COR-L47 (cell line): ENCODE data around the gene FLACC1.
"Not testable (repeated sequence)": the region's sequence is repeated elsewhere in the genome, so short reads cannot be mapped to it uniquely, and the experiment has no call there.

Experiments used
- DNase-seq: peaks from one replicate; lab custom pipeline; 2025; lab: John Stamatoyannopoulos, UW

Gene FLACC1

DNA sequence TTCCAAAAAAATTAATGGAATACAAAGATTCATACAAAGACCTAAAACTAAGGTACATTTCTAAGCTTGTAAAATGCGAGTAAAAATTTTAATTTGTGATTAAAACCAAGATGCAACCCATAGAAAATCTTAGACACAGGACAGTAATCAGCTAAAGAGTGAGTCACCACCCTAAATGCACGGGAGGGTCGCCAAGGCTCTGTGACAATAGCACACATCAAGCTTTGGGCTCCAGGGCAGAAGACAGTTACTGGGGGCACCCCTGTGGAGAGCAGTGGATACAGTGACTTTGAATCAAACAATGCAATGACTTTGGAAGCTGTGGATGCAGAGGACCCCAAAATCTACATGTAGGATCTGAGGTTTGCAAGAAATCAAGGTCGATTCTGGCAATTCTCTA lies 7.5 kb downstream of the FLACC1 start:
- DNase-seq = no peak

DNA sequence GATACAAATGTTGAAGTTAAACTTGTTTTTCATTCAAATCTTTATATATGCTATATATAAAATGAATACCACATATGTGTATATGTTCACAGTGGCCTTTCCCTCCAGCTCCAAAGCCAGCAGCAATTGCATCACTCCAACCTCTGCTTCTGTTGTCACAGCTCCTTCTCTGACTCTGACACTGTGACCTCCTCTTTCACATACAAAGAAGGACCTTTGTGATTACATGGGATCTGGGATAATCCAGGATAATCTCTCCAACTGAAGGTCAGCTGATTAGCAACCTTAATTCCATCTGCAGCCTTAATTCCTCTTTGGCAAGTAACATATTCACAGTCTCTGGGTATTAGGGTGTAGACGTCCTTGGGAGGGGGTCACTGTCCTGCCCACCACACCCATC lies 8.4 kb downstream of the FLACC1 start:
- DNase-seq = no peak

DNA sequence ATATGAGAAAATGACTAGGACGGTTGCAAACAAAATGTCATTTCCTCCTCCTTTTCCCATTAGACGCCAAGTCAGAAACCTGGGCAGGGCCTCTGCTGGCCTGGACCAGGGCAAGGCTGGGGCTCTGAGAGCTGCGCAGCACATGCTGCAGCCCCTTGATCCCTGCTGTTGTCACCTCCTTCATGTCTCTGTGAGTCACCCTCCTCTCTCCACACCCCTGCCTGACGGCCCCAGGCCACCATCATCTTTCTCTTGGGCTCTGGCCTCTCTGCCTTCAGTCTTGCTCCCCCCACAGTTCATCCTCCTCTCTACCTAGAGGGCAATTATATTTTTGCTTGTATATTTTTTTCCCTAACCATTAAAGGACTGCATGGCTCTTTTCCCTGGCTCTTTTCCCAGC lies 10.0 kb downstream of the FLACC1 start:
- DNase-seq = no peak

GRCh38 chr2:201345625-201346213 lies 11.4 kb downstream of the FLACC1 start:
- DNase-seq = no peak

DNA sequence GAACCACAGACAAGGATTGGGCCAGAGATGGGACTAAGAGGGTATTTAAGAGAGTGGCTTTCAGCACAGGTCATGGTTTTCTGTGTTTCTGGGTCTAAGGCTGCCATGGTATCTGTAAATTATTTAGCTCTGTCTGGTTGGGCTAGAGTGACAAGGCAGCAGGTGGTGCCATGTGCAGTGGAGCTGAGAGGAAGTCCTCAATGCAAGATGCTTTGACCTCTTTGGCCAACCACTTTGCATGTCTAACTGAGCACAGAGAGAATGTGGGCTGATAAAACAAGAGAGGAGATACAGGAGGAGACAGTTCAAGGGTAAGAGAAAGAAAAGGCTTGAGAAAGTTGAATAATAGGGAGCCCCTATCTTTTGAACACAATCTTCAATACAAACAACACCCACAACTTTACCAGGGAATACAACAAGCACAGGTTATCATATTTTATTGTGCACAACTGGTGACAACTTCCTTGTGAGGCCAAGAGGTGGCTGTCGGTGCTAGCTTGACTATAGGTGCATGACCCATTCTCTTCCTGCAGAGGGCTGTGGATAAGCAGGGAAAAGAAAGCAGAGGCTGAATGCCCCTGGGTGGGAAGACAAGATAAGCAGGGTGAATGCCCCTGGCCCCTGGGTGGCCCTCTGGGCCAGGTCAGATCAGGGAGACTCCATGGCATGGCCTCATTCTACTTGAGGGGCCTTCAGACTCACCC lies 12.3 kb downstream of the FLACC1 start:
- DNase-seq = no peak

GRCh38 chr2:201343559-201343958 lies 13.6 kb downstream of the FLACC1 start:
- DNase-seq = no peak

DNA sequence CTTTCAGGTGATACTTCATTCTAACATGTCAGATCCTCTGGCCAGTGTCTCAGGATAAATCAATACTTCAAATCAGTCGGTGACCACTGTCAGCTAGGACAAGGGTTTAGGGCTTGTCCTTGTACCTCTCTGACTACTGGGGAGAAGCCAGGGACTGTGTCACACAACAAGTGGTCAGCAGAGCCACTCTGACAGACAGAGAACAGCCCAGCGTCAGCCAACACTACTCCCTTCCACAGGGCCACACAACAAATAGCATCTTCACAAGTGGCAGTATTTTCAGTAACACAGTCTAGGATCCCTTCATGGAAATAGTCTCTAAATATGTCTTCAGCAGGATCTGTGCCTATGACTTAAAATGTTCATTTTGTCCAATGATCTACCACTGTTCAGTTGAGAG lies 14.2 kb downstream of the FLACC1 start:
- no peak for DNase-seq

DNA sequence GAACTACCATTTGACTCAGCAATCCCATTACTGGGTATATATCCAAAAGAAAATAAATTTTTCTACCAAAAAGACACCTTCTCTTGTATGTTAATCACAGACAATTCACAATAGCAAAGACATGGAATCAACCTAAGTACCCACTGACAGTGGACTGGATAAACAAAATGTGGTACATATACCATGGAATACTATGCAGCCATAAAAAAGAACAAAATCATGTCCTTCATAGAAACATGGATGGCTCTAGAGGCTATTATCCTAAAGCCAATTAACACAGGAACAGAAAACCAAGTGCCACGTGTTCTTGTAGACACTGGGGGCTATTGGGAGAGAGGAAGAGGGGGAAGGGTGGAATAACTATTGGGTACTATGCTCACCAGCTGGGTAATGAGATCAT lies 27.7 kb downstream of the FLACC1 start:
- DNase-seq = no peak

DNA sequence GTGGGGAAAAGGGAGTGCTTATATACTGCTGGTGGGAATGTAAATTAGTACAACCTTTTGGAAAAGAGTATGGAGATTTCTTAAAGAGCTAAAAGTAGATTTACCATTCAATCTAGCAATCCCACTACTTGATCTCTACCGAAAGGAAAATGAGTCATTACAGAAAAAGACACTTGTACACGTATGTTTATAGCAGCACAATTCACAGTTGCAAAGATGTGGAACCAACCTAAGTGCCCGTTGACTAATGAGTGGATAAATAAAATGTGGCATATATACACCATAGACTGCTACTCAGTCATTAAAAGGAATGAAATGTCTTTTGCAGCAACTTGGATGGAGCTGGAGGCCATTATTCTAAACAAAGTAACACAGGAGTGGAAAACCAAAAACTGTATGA lies 29.5 kb downstream of the FLACC1 start:
- no peak for DNase-seq

DNA sequence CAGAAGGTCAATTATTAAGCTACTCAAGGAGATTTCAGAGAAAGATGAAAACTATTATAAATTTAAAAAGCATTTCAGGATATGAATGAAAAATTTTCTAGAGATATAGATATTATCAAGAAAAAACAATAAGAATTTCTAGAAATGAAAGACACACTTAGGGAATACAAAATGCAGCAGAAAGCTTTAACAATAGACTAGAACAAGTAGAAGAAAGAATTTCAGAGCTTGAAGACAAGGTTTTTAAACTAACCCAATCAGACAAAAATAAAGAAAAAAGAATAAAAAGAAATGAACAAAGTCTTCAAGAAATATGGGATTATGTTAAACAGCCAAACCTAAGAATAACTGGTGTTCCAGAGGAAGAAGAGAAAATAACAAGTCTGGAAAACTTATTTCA lies 34.4 kb downstream of the FLACC1 start:
- no peak for DNase-seq

GRCh38 chr2:201320701-201321100 lies 36.4 kb downstream of the FLACC1 start:
- DNase-seq = peak; percentile 15

DNA sequence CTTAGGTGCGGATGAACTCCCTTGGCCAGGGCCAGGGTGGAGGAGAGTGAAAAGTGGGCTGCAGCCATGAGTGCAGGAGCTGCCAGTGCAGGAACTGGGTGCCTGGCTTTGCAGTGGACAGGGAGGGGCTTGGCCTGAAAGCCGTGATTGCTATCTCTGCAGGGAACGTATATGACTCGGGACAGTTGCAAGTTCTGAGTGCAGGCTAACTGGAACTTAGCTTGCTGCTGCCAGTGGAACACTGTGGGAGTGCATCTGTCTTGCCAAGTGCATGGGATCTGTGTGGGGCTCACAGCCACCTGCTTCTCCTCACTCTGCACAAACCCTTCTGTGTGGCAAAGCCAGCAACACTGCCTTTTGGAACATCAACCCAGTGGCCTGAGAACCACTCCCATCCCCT lies 36.9 kb downstream of the FLACC1 start:
- no peak for DNase-seq

- no peak for DNase-seq
Measured at GRCh38 chr2:201319511-201319910, 37.6 kb downstream of the FLACC1 start.

GRCh38 chr2:201313362-201313761 lies 43.8 kb downstream of the FLACC1 start:
- DNase-seq = no peak

- no peak for DNase-seq
Measured at GRCh38 chr2:201308914-201309313, 48.2 kb downstream of the FLACC1 start.

- no peak for DNase-seq
Measured at GRCh38 chr2:201307876-201308275, 49.3 kb downstream of the FLACC1 start.

GRCh38 chr2:201299929-201300328 lies 57.2 kb downstream of the FLACC1 start:
- DNase-seq = not testable (repeated sequence)

DNA sequence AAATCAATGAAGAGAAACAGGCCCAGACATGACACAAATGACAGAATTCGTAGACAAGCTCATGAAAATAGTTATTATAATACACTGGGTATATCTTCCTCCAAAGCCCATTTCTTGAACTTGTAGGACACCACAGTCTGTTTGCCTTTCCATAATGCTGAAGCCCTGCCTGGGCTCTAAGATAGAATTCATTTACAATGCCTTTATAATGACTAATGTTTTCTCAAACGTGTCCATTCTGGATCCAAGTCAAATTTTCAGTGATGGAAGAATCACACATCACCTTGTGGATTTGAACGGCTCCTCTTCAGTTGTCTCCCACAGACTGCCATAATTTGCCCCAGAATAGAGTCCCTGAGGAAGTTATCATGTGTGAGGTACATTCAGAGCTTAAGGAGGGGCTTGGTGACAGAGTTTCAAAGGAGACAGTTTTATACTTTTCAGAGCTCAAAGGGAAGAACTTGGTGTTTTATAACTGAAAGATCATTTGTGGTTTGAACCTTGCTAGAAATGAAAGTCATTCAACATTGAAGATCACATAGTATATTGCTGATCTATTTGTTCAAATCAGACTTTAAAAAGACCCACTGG lies 58.6 kb downstream of the FLACC1 start:
- no peak for DNase-seq

DNA sequence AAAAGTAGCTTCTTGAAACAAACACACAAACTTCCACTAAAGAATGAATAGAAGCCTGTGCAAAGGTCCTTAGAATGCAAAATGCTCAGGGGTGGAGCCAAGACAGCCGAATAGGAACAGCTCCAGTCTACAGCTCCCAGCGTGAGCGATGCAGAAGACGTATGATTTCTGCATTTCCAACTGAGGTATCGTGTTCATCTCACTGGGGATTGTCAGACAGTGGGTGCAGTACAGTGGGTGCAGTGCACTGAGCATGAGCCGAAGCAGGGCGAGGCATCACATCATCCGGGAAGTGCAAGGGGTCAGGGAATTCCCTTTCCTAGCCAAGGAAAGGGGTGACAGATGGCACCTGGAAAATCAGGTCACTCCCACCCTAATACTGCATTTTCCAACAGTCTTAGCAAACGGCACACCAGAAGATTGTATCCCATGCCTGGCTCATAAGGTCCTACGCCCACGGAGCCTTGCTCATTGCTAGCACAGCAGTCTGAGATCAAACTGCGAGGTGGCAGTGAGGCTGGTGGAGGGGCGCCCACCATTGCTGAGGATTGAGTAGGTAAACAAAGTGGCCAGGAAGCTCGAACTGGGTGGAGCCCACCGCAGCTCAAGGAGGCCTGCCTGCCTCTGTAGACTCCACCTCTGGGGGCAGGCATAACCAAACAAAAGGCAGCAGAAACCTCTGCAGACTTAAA lies 66.5 kb downstream of the FLACC1 start:
- not testable (repeated sequence) for DNase-seq

- DNase-seq = no peak
Measured at GRCh38 chr2:201285499-201285898, 71.6 kb downstream of the FLACC1 start.

- DNase-seq = no peak
Measured at GRCh38 chr2:201280191-201281040, 76.7 kb downstream of the FLACC1 start.

- DNase-seq = no peak
Measured at GRCh38 chr2:201279079-201279478, 78.1 kb downstream of the FLACC1 start.
